ENCODE measurements around the gene KCNJ12. TPM values are rescaled to one million over a fixed set of nuclear protein-coding genes. Genes with fewer than 3 reads are reported as not detected.

The KCNJ12 gene
- total RNA-seq, 4 donors from 2014 or later, result 0.56 to 10.5 (median 5.6) TPM

- WGBS, result 13% methylated on average over 26 of the region's 43 CpGs
- Histone ChIP-seq H3K27me3 (peaks cover 44% of the 10 kb centered on the region), H3K4me1 (peaks cover 31% of the 10 kb centered on the region), H3K36me3 (no peaks in the 10 kb centered on the region), H3K27ac (no peak overlapping the region), H3K4me3 (peak overlapping the region; percentile 65), H3K9me3 (no peaks in the 10 kb centered on the region)
- DNase-seq (ENCODE audit: low spot score in 2 of 2), result no peak
- TF ChIP-seq POLR2AphosphoS5 (IDR thresholded peaks at IDR 0.05), result no peak
- TF ChIP-seq CTCF (IDR thresholded peaks at IDR 0.05), result no peak
- no peak for TF ChIP-seq POLR2A (IDR thresholded peaks at IDR 0.05)
- no peak for TF ChIP-seq EP300 (IDR thresholded peaks at IDR 0.05)
Measured at GRCh38 chr17:21377705-21378396, 1.7 kb downstream of the KCNJ12 start.

- Histone ChIP-seq H3K27me3 (peaks cover 44% of the 10 kb centered on the region), H3K27ac (no peak overlapping the region), H3K36me3 (no peaks in the 10 kb centered on the region), H3K4me1 (peaks cover 31% of the 10 kb centered on the region), H3K9me3 (no peaks in the 10 kb centered on the region), H3K4me3 (peak overlapping the region; percentile 65)
- 60% methylated on average over 1 of the region's 5 CpGs for WGBS
- TF ChIP-seq POLR2A (IDR thresholded peaks at IDR 0.05), result no peak
- TF ChIP-seq CTCF (IDR thresholded peaks at IDR 0.05), result no peak
- no peak for DNase-seq (ENCODE audit: low spot score in 2 of 2)
Measured at GRCh38 chr17:21378553-21378952, 2.4 kb downstream of the KCNJ12 start.

DNA sequence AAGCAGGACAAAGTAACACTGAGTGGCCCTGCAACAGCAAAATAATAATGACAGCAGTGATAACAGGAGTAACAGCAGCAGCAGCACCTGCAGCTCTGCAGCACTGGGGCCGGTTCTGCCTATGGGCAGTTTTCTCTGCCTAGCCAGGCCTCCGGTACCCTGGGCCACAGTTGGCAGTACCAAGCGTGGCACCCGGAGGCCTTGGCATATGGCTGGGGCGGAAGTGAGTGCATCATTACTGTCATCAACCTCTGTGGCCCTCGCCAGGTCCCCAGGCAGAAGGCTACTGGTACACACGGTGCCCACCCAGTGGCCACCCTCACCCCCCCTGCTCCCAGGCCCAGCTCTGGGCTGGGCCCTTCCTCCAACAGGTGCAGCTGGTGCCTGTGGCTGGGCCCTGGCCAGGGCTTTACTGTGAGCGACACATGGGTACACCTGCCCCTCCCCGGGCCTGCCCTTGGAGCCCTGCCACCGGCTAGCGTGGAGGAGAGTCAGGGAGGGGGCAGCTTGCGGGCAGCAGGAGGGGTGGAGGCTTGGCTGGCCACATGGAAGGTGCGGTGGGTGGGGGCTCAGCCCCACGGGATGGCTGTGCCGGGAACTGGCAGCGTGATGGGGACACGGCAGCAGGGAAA lies 3.0 kb downstream of the KCNJ12 start:
- 58% methylated on average over 10 of the region's 17 CpGs for WGBS
- no peak for DNase-seq (ENCODE audit: low spot score in 2 of 2)
- no peak overlapping the region for H3K27ac ChIP-seq
- no peaks in the 10 kb centered on the region for H3K9me3 ChIP-seq
- H3K4me3 ChIP-seq, result no peak overlapping the region
- H3K36me3 ChIP-seq, result no peaks in the 10 kb centered on the region
- TF ChIP-seq POLR2AphosphoS5 (IDR thresholded peaks at IDR 0.05) (no peak), POLR2A (IDR thresholded peaks at IDR 0.05) (no peak), CTCF (IDR thresholded peaks at IDR 0.05) (no peak), EP300 (IDR thresholded peaks at IDR 0.05) (no peak)
- H3K27me3 ChIP-seq, result peaks cover 44% of the 10 kb centered on the region
- peaks cover 31% of the 10 kb centered on the region for H3K4me1 ChIP-seq

DNA sequence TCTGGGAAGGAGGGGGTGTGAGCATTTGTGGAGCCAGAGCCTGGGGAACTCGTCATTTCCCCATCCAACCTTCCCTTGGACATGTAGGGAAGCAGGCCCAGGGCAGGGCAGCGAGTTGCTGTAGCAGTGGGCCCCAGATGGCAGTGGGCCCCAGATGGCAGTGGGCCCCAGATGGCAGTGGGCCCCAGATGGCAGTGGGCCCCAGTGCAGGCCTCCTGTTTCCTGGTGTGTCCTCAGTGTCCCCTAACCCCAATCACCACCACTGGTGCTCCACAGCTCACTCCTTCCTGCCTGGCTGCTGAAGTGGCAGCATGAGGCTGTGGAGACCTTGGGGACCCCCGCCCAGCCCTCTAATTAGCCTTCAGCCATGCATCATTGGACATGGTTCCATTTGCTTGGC lies 4.5 kb downstream of the KCNJ12 start:
- H3K9me3 ChIP-seq, result no peaks in the 10 kb centered on the region
- 78% methylated on average over 3 of the region's 3 CpGs for WGBS
- no peak overlapping the region for H3K4me3 ChIP-seq
- peaks cover 32% of the 10 kb centered on the region for H3K27me3 ChIP-seq
- no peak overlapping the region for H3K27ac ChIP-seq
- peaks cover 29% of the 10 kb centered on the region for H3K4me1 ChIP-seq
- H3K36me3 ChIP-seq, result no peaks in the 10 kb centered on the region
- no peak for TF ChIP-seq EP300 (IDR thresholded peaks at IDR 0.05)
- no peak for TF ChIP-seq POLR2A (IDR thresholded peaks at IDR 0.05)
- no peak for TF ChIP-seq CTCF (IDR thresholded peaks at IDR 0.05)
- no peak for TF ChIP-seq POLR2AphosphoS5 (IDR thresholded peaks at IDR 0.05)
- no peak for DNase-seq (ENCODE audit: low spot score in 2 of 2)

DNA sequence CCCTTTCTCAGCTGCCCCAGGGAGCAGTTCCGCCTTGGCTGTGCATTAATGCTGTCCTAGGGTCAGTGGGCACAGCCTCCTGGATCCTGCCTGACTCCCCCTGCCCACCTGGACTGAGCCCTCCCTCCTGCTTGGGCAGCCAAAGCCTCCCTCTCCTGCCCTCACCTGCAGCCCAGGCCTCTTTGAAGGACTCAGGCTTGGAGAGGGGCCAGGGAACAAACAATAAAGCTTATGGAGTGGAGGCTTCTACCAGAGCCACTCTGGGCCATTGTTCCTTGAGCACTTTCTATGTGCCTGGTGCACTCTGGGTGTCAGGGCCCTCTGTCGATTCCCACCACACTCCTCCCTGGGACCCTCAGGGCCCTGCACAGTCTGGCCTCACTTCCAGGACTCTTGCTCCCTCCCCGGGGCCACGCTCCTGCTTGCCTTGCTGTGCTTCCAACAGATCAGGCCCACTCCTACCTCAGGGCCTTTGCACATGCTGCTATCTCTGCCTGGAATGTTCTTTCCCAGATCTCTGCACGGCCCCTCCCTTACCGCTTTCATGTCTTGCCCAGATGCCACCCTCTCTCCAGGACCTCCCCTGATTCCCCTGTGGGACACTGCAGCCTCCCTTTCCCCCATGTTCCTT lies 5.0 kb downstream of the KCNJ12 start:
- DNase-seq (ENCODE audit: low spot score in 2 of 2), result no peak
- Histone ChIP-seq H3K9me3 (no peaks in the 10 kb centered on the region), H3K27ac (no peak overlapping the region), H3K36me3 (no peaks in the 10 kb centered on the region), H3K4me3 (no peak overlapping the region), H3K27me3 (peaks cover 27% of the 10 kb centered on the region), H3K4me1 (peaks cover 24% of the 10 kb centered on the region)
- TF ChIP-seq EP300 (IDR thresholded peaks at IDR 0.05) (no peak), CTCF (IDR thresholded peaks at IDR 0.05) (no peak), POLR2AphosphoS5 (IDR thresholded peaks at IDR 0.05) (no peak), POLR2A (IDR thresholded peaks at IDR 0.05) (no peak)
- over 99% methylated on average over 6 of the region's 6 CpGs for WGBS

Measured in suprapubic skin (tissue), 4 donors.